H1 (cell line): Measurements from ENCODE around the gene ASGR1. TPM values are rescaled to one million over a fixed set of nuclear protein-coding genes. Genes with fewer than 3 reads are reported as not detected.
A peak's percentile ranks its signal among the peaks of the same experiment; 100 is the strongest.

Source experiments
- CTCF ChIA-PET: fragments of 300-600 bp; sonication (Branson Sonifier 250); formaldehyde crosslinking; loops from one replicate; lab custom pipeline; 2021; ENCODE audit not compliant: partially characterized antibody; lab: Charles Lee
- POLR2A ChIA-PET: fragments of 300-600 bp; sonication (Branson Sonifier 250); formaldehyde crosslinking; loops from one replicate; lab custom pipeline; 2021; ENCODE audit warnings: inconsistent platforms; ENCODE audit not compliant: partially characterized antibody; lab: Charles Lee
- DNase-seq, 2 experiments: peaks; one replicate each; pipeline versions ENCODE4 v3.0.0 to v3.0.0-alpha.2; 2010 to 2022; ENCODE audit warnings: low spot score in 2 of 2, low read depth in 1 of 2, mixed read lengths in 1 of 2
- FAIRE-seq: peaks from 2 replicates; lab custom pipeline; 2011; peaks lifted over from hg19 to GRCh38; lab: Jason Lieb, UNC
- H2AFZ ChIP-seq: 2 replicates; pipeline ENCODE4 v1.8.1; 2012; ENCODE audit warnings: low read length, inconsistent platforms
- H2AK5ac ChIP-seq: 2 replicates; pipeline ENCODE4 v1.6.1; 2013; ENCODE audit warnings: low read depth, low read length
- H2BK120ac ChIP-seq: replicated peaks from 2 replicates; pipeline ENCODE3; 2013; ENCODE audit warnings: low read depth, low read length, inconsistent platforms
- H2BK12ac ChIP-seq: 2 replicates; pipeline ENCODE4 v1.6.1; 2013; ENCODE audit warnings: low read depth, low read length
- H2BK15ac ChIP-seq: 2 replicates; pipeline ENCODE4 v1.6.1; 2013; ENCODE audit warnings: low read length
- H2BK20ac ChIP-seq: 2 replicates; pipeline ENCODE4 v1.6.1; 2013; ENCODE audit warnings: low read length
- H2BK5ac ChIP-seq: 2 replicates; pipeline ENCODE4 v1.6.1; 2013; ENCODE audit warnings: low read depth, low read length
- H3K14ac ChIP-seq: 2 replicates; pipeline ENCODE4 v1.6.1; 2013; ENCODE audit warnings: inconsistent platforms; ENCODE audit not compliant: insufficient read length
- H3K18ac ChIP-seq: 2 replicates; pipeline ENCODE4 v1.6.1; 2013; ENCODE audit warnings: low read length; ENCODE audit errors: extremely low read depth
- H3K23ac ChIP-seq: 2 replicates; pipeline ENCODE4 v1.6.1; 2013; ENCODE audit warnings: inconsistent platforms; ENCODE audit not compliant: insufficient read length
- H3K23me2 ChIP-seq: 2 replicates; pipeline ENCODE4 v1.6.1; 2013; ENCODE audit warnings: low read depth, low read length
- H3K27ac ChIP-seq: 2 replicates; pipeline ENCODE4 v1.6.1; 2011; ENCODE audit warnings: low read depth, low read length, inconsistent platforms
- H3K27me3 ChIP-seq, 4 experiments: replicated peaks in 1 of 4; 1 replicate in 1 of 4; 2 replicates in 3 of 4; pipeline versions ENCODE4 v1.6.1 to v1.8.1; 2011 to 2013; ENCODE audit warnings: low read length in 3 of 4, mild to moderate bottlenecking in 3 of 4, inconsistent platforms in 2 of 4, mixed read lengths in 2 of 4, moderate library complexity in 1 of 4; ENCODE audit not compliant: control insufficient read depth in 3 of 4, insufficient read depth in 3 of 4; ENCODE audit errors: extremely low read depth in 1 of 4
- H3K36me3 ChIP-seq, 4 experiments: 2 replicates each; pipeline versions ENCODE4 v1.6.1 to v1.8.1; 2011 to 2013; ENCODE audit warnings: mild to moderate bottlenecking in 4 of 4, low read length in 3 of 4, moderate library complexity in 2 of 4, control low read depth in 1 of 4, inconsistent platforms in 1 of 4; ENCODE audit not compliant: insufficient read depth in 4 of 4, control insufficient read depth in 2 of 4
- H3K4ac ChIP-seq: replicated peaks from 2 replicates; pipeline ENCODE3; 2013; ENCODE audit warnings: low read length, low read depth, mixed read lengths, inconsistent platforms; ENCODE audit not compliant: insufficient read length
- H3K4me1 ChIP-seq, 4 experiments: replicated peaks in 1 of 4; 1 replicate in 1 of 4; 2 replicates in 3 of 4; pipeline versions ENCODE4 v1.6.1 to v1.8.1; 2011 to 2013; ENCODE audit warnings: low read length in 3 of 4, inconsistent platforms in 2 of 4, mixed read lengths in 1 of 4; ENCODE audit not compliant: insufficient read depth in 4 of 4, control insufficient read depth in 3 of 4
- H3K4me2 ChIP-seq, 2 experiments: 2 replicates each; pipeline versions ENCODE4 v1.6.1 to v1.8.1; 2011 to 2013; ENCODE audit warnings: low read depth in 2 of 2, low read length in 2 of 2, control low read depth in 1 of 2, inconsistent platforms in 1 of 2, mild to moderate bottlenecking in 1 of 2; ENCODE audit not compliant: insufficient read depth in 1 of 2
- H3K4me3 ChIP-seq, 4 experiments: fragments of 200-600, 300-600 bp in 1 of 4; sonication (generic), shearing (Covaris generic), sonication (Bioruptor Twin) in 1 of 4; 2 replicates each; pipeline versions ENCODE4 v1.5.1 to v1.8.1; 2011 to 2016; ENCODE audit warnings: low read length in 4 of 4, low read depth in 3 of 4, control low read depth in 2 of 4, inconsistent platforms in 2 of 4, mild to moderate bottlenecking in 2 of 4, mixed read lengths in 1 of 4, moderate library complexity in 1 of 4; ENCODE audit not compliant: insufficient read depth in 2 of 4; ENCODE audit errors: extremely low read depth in 1 of 4
- H3K56ac ChIP-seq: replicated peaks from 2 replicates; pipeline ENCODE3; 2013; ENCODE audit warnings: low read depth, mild to moderate bottlenecking, mixed read lengths, low read length, inconsistent platforms; ENCODE audit not compliant: insufficient read length
- H3K79me1 ChIP-seq: 2 replicates; pipeline ENCODE4 v1.6.1; 2013; ENCODE audit warnings: low read depth, low read length, control low read depth
- H3K79me2 ChIP-seq, 2 experiments: 2 replicates each; pipeline versions ENCODE4 v1.6.1 to v1.8.1; 2012 to 2013; ENCODE audit warnings: low read length in 2 of 2, mild to moderate bottlenecking in 2 of 2, inconsistent platforms in 1 of 2; ENCODE audit not compliant: insufficient read depth in 2 of 2, control insufficient read depth in 1 of 2
- H3K9ac ChIP-seq, 4 experiments: replicated peaks in 1 of 4; 1 replicate in 1 of 4; 2 replicates in 3 of 4; pipeline versions ENCODE4 v1.6.1 to v1.8.1; 2011 to 2013; ENCODE audit warnings: low read depth in 3 of 4, low read length in 3 of 4, control low read depth in 2 of 4, mild to moderate bottlenecking in 2 of 4, moderate library complexity in 2 of 4, inconsistent platforms in 1 of 4; ENCODE audit errors: extremely low read depth in 1 of 4
- H3K9me3 ChIP-seq, 2 experiments: 2 replicates each; pipeline versions ENCODE4 v1.6.1 to v1.8.1; 2012 to 2013; ENCODE audit warnings: mild to moderate bottlenecking in 2 of 2, moderate library complexity in 2 of 2, control low read depth in 1 of 2, inconsistent platforms in 1 of 2, low read depth in 1 of 2, low read length in 1 of 2, mixed read lengths in 1 of 2; ENCODE audit not compliant: insufficient read depth in 2 of 2
- H4K20me1 ChIP-seq, 2 experiments: replicated peaks in 1 of 2; 2 replicates each; pipeline versions ENCODE3 to v1.8.1; 2011 to 2013; ENCODE audit warnings: inconsistent platforms in 2 of 2, low read length in 2 of 2, mild to moderate bottlenecking in 1 of 2; ENCODE audit not compliant: insufficient read depth in 2 of 2, control insufficient read depth in 1 of 2
- H4K5ac ChIP-seq: 2 replicates; pipeline ENCODE4 v1.6.1; 2013; ENCODE audit warnings: low read length, low read depth, mixed read lengths, inconsistent platforms; ENCODE audit not compliant: insufficient read length
- H4K8ac ChIP-seq: 2 replicates; pipeline ENCODE4 v1.8.0; 2013; ENCODE audit warnings: mild to moderate bottlenecking, moderate library complexity, low read length, inconsistent platforms; ENCODE audit not compliant: insufficient read depth; ENCODE audit errors: extremely low read depth
- H4K91ac ChIP-seq: replicated peaks from 2 replicates; pipeline ENCODE3; 2013; ENCODE audit warnings: low read length, mixed read lengths, inconsistent platforms; ENCODE audit not compliant: insufficient read length
- CHD1 ChIP-seq: IDR thresholded peaks from 2 replicates; pipeline ENCODE4 v1.6.1; 2012; ENCODE audit warnings: low read depth, low read length, improper control_type of control experiment
- MAFK ChIP-seq: IDR thresholded peaks from 2 replicates; pipeline ENCODE4 v1.6.1; 2012; ENCODE audit warnings: low read depth, mild to moderate bottlenecking, improper control_type of control experiment, low read length
- SUZ12 ChIP-seq: fragments of 200-600 bp; sonication (generic); IDR thresholded peaks from 2 replicates; pipeline ENCODE4 v1.6.1; 2012; ENCODE audit warnings: mild to moderate bottlenecking, inconsistent platforms, low read length, moderate library complexity, mixed read lengths
- TAF1 ChIP-seq: IDR thresholded peaks from 2 replicates; pipeline ENCODE4 v1.6.1; 2011; ENCODE audit warnings: mild to moderate bottlenecking, low read depth, low read length
- WGBS, 2 experiments: shearing (Covaris generic) in 1 of 2; methylation state at CpG; one replicate each; pipeline versions ENCODE4 v1.1.6 to v1.1.7; 2013 to 2015; ENCODE audit warnings: low lambda C conversion rate in 2 of 2, mixed read lengths in 2 of 2, inconsistent platforms in 1 of 2, low coverage in 1 of 2, missing lambda C conversion rate in 1 of 2; ENCODE audit not compliant: insufficient replicate concordance in 2 of 2, insufficient coverage in 1 of 2, insufficient read length in 1 of 2; ENCODE audit errors: extremely low coverage in 1 of 2, missing lambda C conversion rate in 1 of 2; 5-methylcytosine and 5-hydroxymethylcytosine counted together
- polyA plus RNA-seq, 7 experiments: library from polyadenylated mRNA; depleted of rRNA in 3 of 7; stranded (reverse) in 5 of 7; unstranded in 2 of 7; fragments of >200 nt in 5 of 7; fragments of 200-250 nt in 2 of 7; gene quantifications; 1 replicate in 5 of 7; 2 replicates in 1 of 7; 4 replicates in 1 of 7; pipeline versions ENCODE4 v1.2.1 to v1.2.3, GENCODE V29; 2011 to 2013; ENCODE audit warnings: missing spikeins in 2 of 7, mixed read lengths in 2 of 7
- total RNA-seq: library from RNA; stranded (reverse); fragmentation: NEBNext Ultra II Directional; extraction: Animal tissue kit (Norgen Biotek cat#: 25700); gene quantifications from 2 replicates; pipeline ENCODE4 v1.2.1, GENCODE V29; 2021
- TF ChIP-seq, protein P1 (sequence below): IDR thresholded peaks from 2 replicates; pipeline ENCODE4 v1.6.1; 2012; ENCODE audit warnings: inconsistent platforms
- TF ChIP-seq, protein P2 (sequence below): IDR thresholded peaks from 2 replicates; pipeline ENCODE4 v1.6.1; 2012; ENCODE audit warnings: low read length, inconsistent platforms

Gene ASGR1
- total and polyA plus RNA-seq, 2 of the 8 experiments (the other 6 are each of a cell fraction or from before 2014, with no cell fraction given): 10.8 to 14.5 TPM

DNA sequence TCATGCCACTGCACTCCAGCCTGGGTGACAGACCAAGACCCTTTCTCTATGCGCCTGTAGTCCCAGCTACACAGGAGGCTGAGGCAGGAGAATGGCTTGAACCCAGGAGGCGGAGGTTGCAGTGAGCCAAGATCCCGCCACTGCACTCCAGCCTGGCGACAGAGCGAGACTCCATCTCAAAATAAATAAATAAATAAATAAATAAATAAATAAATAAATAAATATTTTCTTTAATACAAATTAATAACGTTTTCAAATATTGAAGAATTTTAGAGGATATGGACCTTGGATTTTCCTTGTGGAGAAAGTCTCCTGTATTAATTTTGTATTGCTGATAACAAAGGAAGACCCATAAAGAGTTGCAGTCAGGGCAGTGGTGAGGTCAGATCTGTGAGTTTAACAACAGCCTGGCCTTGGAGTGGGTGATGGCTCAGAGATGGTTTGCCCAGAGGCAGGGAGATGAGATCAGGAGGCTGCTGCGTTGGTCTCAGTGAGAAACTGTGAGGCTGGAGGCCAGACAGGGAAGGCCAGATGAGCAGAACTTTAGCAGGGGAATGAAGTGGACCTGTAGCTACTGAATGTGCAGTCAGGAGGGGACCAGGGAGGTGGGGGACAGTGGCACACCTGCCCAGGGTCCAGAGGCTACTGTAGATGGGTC lies 4.4 kb upstream of the ASGR1 start:
- no peak overlapping the region for H3K9ac ChIP-seq

More for the DNA sequence above, 4.4 kb upstream of the ASGR1 start:
- Histone ChIP-seq H2BK15ac (no peak overlapping the region), H3K14ac (no peak overlapping the region), H3K79me2 (no peaks in the 10 kb centered on the region), H4K8ac (peak overlapping the region; percentile 3; the same call in 1 of the 2 replicates), H3K56ac (no peak overlapping the region), H2BK120ac (no peak overlapping the region), H3K9me3 (no peaks in the 10 kb centered on the region), H3K4me3 (no peak overlapping the region), H2AK5ac (no peak overlapping the region), H2BK12ac (no peak overlapping the region), H3K36me3 (no peaks in the 10 kb centered on the region), H4K91ac (no peak overlapping the region), H3K4ac (no peak overlapping the region), H3K23ac (no peak overlapping the region), H3K18ac (no peak overlapping the region), H3K23me2 (no peaks in the 10 kb centered on the region), H2AFZ (no peak overlapping the region), H3K4me1 (no peaks in the 10 kb centered on the region; a peak in 1 of 7 replicates), H4K20me1 (peaks cover 0 to 2% of the 10 kb centered on the region in 2 experiments), H4K5ac (no peak overlapping the region), H2BK5ac (no peak overlapping the region), H3K27me3 (no peaks in the 10 kb centered on the region), H3K4me2 (no peak overlapping the region), H3K27ac (no peak overlapping the region), H2BK20ac (no peak overlapping the region), H3K79me1 (no peaks in the 10 kb centered on the region)
- ChIA-PET CTCF (interaction anchor here (0.6 to 5.4 kb wide), 9 partner anchors 12 to 269 kb away, joined by 3 to 32 read pairs (median 4); partner anchors contain the start of gene SLC16A11), POLR2A (interaction anchor here (0.6 to 1.7 kb wide), 6 partner anchors 13 to 78 kb away, joined by 3 to 5 read pairs (median 4); partner anchors contain the start of genes ACADVL and DLG4)
- FAIRE-seq (no peak), DNase-seq (no peak)
- WGBS, 2 experiments: 91% methylated on average over 7 of the region's 7 CpGs; no CpG with 5 or more reads in 1 of the 2 experiments
- TF ChIP-seq, protein P1, sequence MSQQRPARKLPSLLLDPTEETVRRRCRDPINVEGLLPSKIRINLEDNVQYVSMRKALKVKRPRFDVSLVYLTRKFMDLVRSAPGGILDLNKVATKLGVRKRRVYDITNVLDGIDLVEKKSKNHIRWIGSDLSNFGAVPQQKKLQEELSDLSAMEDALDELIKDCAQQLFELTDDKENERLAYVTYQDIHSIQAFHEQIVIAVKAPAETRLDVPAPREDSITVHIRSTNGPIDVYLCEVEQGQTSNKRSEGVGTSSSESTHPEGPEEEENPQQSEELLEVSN: no peak
- no peak for TF ChIP-seq CHD1
- TF ChIP-seq, protein P2, sequence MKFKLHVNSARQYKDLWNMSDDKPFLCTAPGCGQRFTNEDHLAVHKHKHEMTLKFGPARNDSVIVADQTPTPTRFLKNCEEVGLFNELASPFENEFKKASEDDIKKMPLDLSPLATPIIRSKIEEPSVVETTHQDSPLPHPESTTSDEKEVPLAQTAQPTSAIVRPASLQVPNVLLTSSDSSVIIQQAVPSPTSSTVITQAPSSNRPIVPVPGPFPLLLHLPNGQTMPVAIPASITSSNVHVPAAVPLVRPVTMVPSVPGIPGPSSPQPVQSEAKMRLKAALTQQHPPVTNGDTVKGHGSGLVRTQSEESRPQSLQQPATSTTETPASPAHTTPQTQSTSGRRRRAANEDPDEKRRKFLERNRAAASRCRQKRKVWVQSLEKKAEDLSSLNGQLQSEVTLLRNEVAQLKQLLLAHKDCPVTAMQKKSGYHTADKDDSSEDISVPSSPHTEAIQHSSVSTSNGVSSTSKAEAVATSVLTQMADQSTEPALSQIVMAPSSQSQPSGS: no peak
- TF ChIP-seq SUZ12: no peak
- no peak for TF ChIP-seq MAFK
- no peak for TF ChIP-seq TAF1
